OCI-LY3 (cell line): ENCODE results near the gene CREBL2.

Experiments
- EZH2phosphoT487 ChIP-seq: fragments of 200-600 bp; shearing (Covaris generic); IDR thresholded peaks from 2 replicates; pipeline ENCODE4 v1.6.1; 2018; ENCODE audit warnings: antibody characterized with exemption, mixed run types, low read depth
- TF ChIP-seq, protein P1 (sequence below): fragments of 200-600, 300-600 bp; sonication (generic); IDR thresholded peaks from 2 replicates; pipeline ENCODE4 v1.5.1; 2014; ENCODE audit warnings: antibody characterized with exemption, low read length, low read depth

DNA sequence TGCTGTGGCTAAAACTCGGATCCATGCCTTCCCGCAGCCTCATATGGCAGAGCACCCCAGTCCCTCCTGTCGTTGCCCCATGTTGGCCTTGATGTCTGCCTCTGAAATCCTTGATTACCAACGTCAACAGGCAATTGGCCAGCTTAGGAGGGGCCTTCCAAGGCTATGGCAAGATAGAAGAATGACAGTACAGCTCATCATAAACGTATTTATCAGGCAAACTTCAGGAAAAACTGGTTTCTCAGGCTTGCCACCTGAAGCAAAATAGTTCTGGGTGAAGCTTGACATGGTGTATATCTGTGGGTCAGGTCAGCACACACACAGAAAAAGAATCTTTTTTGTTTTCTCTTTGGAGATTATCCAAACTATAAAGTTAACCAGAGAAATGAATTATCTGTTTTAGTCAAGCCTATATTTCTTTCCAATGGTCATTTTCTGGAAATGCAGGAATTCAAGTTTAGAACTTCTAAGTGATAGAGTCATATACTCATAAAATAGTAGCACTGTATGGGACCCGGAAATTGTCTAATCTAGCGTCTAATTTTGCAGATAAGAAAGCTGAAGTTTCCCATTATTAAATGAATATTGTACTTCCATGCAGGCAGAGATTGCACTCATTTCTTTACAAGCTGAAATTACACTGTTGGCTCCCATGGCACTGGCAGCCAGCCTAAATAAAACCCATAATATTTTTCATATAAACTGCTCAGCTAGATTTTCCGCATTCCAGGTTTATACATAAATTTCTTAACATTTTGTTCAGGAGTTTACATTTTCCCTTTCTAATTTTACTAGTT lies 24.6 kb upstream of the CREBL2 start:
- TF ChIP-seq, protein P1, sequence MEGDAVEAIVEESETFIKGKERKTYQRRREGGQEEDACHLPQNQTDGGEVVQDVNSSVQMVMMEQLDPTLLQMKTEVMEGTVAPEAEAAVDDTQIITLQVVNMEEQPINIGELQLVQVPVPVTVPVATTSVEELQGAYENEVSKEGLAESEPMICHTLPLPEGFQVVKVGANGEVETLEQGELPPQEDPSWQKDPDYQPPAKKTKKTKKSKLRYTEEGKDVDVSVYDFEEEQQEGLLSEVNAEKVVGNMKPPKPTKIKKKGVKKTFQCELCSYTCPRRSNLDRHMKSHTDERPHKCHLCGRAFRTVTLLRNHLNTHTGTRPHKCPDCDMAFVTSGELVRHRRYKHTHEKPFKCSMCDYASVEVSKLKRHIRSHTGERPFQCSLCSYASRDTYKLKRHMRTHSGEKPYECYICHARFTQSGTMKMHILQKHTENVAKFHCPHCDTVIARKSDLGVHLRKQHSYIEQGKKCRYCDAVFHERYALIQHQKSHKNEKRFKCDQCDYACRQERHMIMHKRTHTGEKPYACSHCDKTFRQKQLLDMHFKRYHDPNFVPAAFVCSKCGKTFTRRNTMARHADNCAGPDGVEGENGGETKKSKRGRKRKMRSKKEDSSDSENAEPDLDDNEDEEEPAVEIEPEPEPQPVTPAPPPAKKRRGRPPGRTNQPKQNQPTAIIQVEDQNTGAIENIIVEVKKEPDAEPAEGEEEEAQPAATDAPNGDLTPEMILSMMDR: no peak
- no peak for TF ChIP-seq EZH2phosphoT487
